ENCODE data around the gene OR5B2. TPM values are rescaled to one million over a fixed set of nuclear protein-coding genes. Genes with fewer than 3 reads are reported as not detected.

Gene OR5B2
- total and polyA plus RNA-seq, 2 experiments from 2014 or later = not detected

GRCh38 chr11:58434217-58434616 lies 6.3 kb upstream of the OR5B2 start:
- Histone ChIP-seq H3K36me3 (ENCODE audit: insufficient read depth) (no peaks in the 10 kb centered on the region), H3K79me2 (replicated peaks; ENCODE audit: insufficient read depth) (no peaks in the 10 kb centered on the region), H3F3A (replicated peaks; ENCODE audit: low read depth) (no peaks in the 10 kb centered on the region), H3K4me3 (no peak overlapping the region), H3K4me1 (ENCODE audit: insufficient read depth) (peaks cover 9% of the 10 kb centered on the region; the same call in 1 of the 2 replicates), H3K27me3 (ENCODE audit: insufficient read depth) (no peaks in the 10 kb centered on the region), H3K9me2 (ENCODE audit: insufficient read depth) (no peaks in the 10 kb centered on the region), H3K27ac (ENCODE audit: low read depth) (no peak overlapping the region), H3K4me2 (no peak overlapping the region), H4K20me1 (replicated peaks; ENCODE audit: insufficient read depth) (no peaks in the 10 kb centered on the region), H2AFZ (no peak overlapping the region)
- TF ChIP-seq JUNB (IDR thresholded peaks at IDR 0.05; ENCODE audit: unreplicated experiment) (no peak), EZH2 (IDR thresholded peaks at IDR 0.05; ENCODE audit: low read depth, unreplicated experiment) (no peak), CREB1 (CRISPR knock-in tag; IDR thresholded peaks at IDR 0.05; ENCODE audit: low read depth) (no peak), STAT1 (IDR thresholded peaks at IDR 0.05; ENCODE audit: unreplicated experiment) (no peak), ZNF114 (CRISPR knock-in tag; IDR thresholded peaks at IDR 0.05) (no peak), EZH2phosphoT487 (IDR thresholded peaks at IDR 0.05; ENCODE audit: unreplicated experiment) (no peak), CTCF (conservative IDR thresholded peaks at IDR 0.05; ENCODE audit: low read depth in 2 of 2) (no peak), NANOG (IDR thresholded peaks at IDR 0.05; ENCODE audit: borderline replicate concordance) (no peak), REST (IDR thresholded peaks at IDR 0.05; ENCODE audit: unreplicated experiment) (no peak), ZNF331 (CRISPR knock-in tag; IDR thresholded peaks at IDR 0.05; ENCODE audit: low read depth) (no peak), ETS1 (IDR thresholded peaks at IDR 0.05) (no peak), POLR2AphosphoS5 (IDR thresholded peaks at IDR 0.05; ENCODE audit: low read depth) (no peak)
- DNase-seq (ENCODE audit: low spot score) (no peak), ATAC-seq (no peak)
- Mint-ChIP-seq H3K27ac (no peak overlapping the region), H3K4me1 (peaks cover 5% of the 10 kb centered on the region; the same call in 2 of the 3 replicates), H3K4me3 (no peak overlapping the region), H3K27me3 (ENCODE audit: insufficient read depth, low read depth, poor library complexity) (no peaks in the 10 kb centered on the region), H3K9me3 (peaks cover 5% of the 10 kb centered on the region), H3K36me3 (ENCODE audit: low read depth) (peaks cover 4% of the 10 kb centered on the region; the same call in 1 of the 3 replicates)
